Esophagus muscularis mucosa (tissue), 4 donors: ENCODE data around the gene PYGO1. TPM values are rescaled to one million over a fixed set of nuclear protein-coding genes. Genes with fewer than 3 reads are reported as not detected.
"Not testable (repeated sequence)": the region's sequence is repeated elsewhere in the genome, so short reads cannot be mapped to it uniquely, and the experiment has no call there.

ENCODE experiments used
- DNase-seq: peaks from one replicate; pipeline ENCODE4 v3.0.0-alpha.2; 2017; ENCODE audit errors: extremely low spot score
- H3K27ac ChIP-seq, 4 donors: fragments of 200-600 bp; sonication (generic); replicated peaks in 1 of 4; 1 replicate in 3 of 4; 2 replicates in 1 of 4; pipeline ENCODE4 v1.5.1; 2016 to 2019; ENCODE audit warnings: mild to moderate bottlenecking in 1 of 4
- H3K27me3 ChIP-seq, 4 donors: fragments of 200-600 bp; sonication (generic); one replicate each; pipeline versions ENCODE4 v1.5.1 to v1.6.0; 2016 to 2019
- H3K36me3 ChIP-seq, 4 donors: fragments of 200-600 bp; sonication (generic); one replicate each; pipeline ENCODE4 v1.5.1; 2016 to 2019
- H3K4me1 ChIP-seq, 4 donors: fragments of 200-600 bp; sonication (generic); one replicate each; pipeline ENCODE4 v1.5.1; 2016 to 2019
- H3K4me3 ChIP-seq, 4 donors: fragments of 200-600 bp; sonication (generic); 1 replicate in 2 of 4; 2 replicates in 2 of 4; pipeline ENCODE4 v1.5.1; 2016 to 2019; ENCODE audit warnings: mild to moderate bottlenecking in 4 of 4, moderate library complexity in 1 of 4
- H3K9me3 ChIP-seq, 4 donors: fragments of 200-600 bp; sonication (generic); 1 replicate in 3 of 4; 2 replicates in 1 of 4; pipeline ENCODE4 v1.5.1; 2016 to 2019
- EP300 ChIP-seq: sonication (generic); formaldehyde crosslinking; IDR thresholded peaks from one replicate; pipeline ENCODE4 v1.6.1; 2017; ENCODE audit warnings: antibody characterized with exemption
- POLR2A ChIP-seq: fragments of 450-650 bp; IDR thresholded peaks from one replicate; pipeline ENCODE4 v1.6.1; 2017; ENCODE audit warnings: antibody characterized with exemption, moderate library complexity, mild to moderate bottlenecking, low read depth
- POLR2AphosphoS5 ChIP-seq, 2 donors: sonication (generic); formaldehyde crosslinking; IDR thresholded peaks; one replicate each; pipeline ENCODE4 v1.6.1; 2017; ENCODE audit warnings: antibody characterized with exemption in 2 of 2
- WGBS: methylation state at CpG from one replicate; pipeline ENCODE4 v1.1.5; 2018; 5-methylcytosine and 5-hydroxymethylcytosine counted together
- intact Hi-C: fragments of 100-400 bp; cut with DNase I; formaldehyde crosslinking; loops from one replicate; pipeline ENCODE4 v1.15.1; 2023
- total RNA-seq, 4 donors: library from RNA; depleted of rRNA; stranded (reverse); fragments of >200 nt; gene quantifications; one replicate each; pipeline versions ENCODE4 v1.1.0 to v1.2.1, GENCODE V29; 2016
- TF ChIP-seq, protein P1 (sequence below), 3 experiments: fragments of 200-600 bp in 2 of 3; fragments of 450-650 bp in 1 of 3; sonication (generic) in 2 of 3; IDR thresholded peaks; one replicate each; pipeline ENCODE4 v1.5.1; 2017 to 2019; ENCODE audit warnings: antibody characterized with exemption in 3 of 3, mild to moderate bottlenecking in 2 of 3, moderate library complexity in 1 of 3

PYGO1 gene
- total RNA-seq, 4 donors from 2014 or later, result 13.6 to 20.7 (median 16.7) TPM

DNA sequence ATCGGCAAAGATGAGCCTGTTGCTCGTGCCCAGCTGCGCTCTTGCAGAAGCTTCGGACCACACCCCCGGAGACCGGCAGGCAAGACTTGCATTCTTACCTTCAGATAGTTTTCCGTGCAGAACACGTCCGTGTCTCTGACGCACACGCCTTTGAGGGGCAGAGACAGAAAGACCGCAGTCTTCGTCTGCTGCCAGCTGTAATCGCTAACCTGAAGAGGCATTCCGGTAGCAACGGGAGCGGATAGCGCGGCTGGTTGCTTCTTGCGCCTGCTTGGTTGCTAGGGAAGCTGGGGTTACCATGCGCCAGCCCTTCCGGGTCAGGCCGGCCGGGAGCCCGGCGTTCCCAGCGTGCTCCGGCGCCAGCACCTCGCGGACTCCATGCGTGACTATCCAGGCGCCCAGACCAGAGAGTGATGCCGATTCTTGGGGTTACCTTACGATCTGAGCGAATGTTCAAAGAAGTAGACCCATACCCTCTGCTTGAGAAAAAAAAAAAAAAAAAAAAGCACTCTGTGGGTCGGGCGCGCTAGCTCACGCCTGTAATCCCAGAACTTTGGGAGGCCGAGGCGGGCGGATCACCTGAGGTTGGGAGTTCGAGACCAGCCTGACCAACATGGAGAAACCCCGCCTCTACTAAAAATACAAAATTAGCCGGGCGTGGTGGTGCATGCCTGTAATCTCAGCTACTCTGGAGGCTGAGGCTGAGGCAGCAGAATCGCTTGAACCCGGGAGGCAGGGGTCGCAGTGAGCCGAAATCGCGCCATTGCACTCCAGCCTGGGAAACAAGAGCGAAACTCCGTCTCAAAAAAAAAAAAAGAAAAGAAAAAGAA, 89.8 kb downstream of the PYGO1 start:
- H3K9me3 ChIP-seq, H3K27me3 ChIP-seq, H3K36me3 ChIP-seq: not testable (repeated sequence)
- H3K27ac ChIP-seq, result peak overlapping the region; percentile 46 to 63 (median 56)
- peaks cover 5 to 13% (median 11%) of the 10 kb centered on the region in 4 donors for H3K4me1 ChIP-seq
- WGBS, result 11% methylated on average over 55 of the region's 55 CpGs
- TF ChIP-seq POLR2AphosphoS5 (IDR thresholded peaks at IDR 0.05), result peak in 1 of 2 donors; percentile 58
- H3K4me3 ChIP-seq, result peak overlapping the region; percentile 64 to 74 (median 68)
- DNase-seq, result peak; percentile 91
- intact Hi-C loops, result loop anchor here (5.0 kb wide), 1 partner anchor 89 kb away; the partner anchor contains the start of gene PYGO1

DNA sequence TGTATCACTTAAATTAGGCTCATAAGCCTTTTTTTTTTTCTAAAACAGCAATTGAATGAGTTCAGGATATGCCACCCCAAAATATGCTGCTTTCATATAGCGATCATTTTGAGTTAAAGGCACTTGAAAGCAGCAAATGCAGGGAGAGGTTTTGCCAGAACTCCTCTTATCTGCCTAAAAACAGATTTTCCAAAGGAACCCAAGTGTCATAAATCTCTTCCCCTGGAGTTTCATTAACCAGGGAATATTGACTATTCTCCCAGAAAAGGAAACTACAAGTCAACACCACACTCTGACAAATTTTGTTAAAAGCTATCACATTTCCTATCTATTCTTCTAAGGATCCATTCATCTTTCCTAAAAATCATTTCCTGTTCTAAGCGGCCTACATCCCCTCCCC, 91.4 kb downstream of the PYGO1 start:
- TF ChIP-seq, protein P1, sequence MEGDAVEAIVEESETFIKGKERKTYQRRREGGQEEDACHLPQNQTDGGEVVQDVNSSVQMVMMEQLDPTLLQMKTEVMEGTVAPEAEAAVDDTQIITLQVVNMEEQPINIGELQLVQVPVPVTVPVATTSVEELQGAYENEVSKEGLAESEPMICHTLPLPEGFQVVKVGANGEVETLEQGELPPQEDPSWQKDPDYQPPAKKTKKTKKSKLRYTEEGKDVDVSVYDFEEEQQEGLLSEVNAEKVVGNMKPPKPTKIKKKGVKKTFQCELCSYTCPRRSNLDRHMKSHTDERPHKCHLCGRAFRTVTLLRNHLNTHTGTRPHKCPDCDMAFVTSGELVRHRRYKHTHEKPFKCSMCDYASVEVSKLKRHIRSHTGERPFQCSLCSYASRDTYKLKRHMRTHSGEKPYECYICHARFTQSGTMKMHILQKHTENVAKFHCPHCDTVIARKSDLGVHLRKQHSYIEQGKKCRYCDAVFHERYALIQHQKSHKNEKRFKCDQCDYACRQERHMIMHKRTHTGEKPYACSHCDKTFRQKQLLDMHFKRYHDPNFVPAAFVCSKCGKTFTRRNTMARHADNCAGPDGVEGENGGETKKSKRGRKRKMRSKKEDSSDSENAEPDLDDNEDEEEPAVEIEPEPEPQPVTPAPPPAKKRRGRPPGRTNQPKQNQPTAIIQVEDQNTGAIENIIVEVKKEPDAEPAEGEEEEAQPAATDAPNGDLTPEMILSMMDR (IDR thresholded peaks at IDR 0.05), result no peak
- TF ChIP-seq POLR2AphosphoS5 (IDR thresholded peaks at IDR 0.05), result no peak
- TF ChIP-seq EP300, result no peak
- no peak for TF ChIP-seq POLR2A
- Histone ChIP-seq H3K9me3 (no peaks in the 10 kb centered on the region), H3K27me3 (no peaks in the 10 kb centered on the region), H3K36me3 (peaks cover 0 to 12% (median 5%) of the 10 kb centered on the region in 4 donors), H3K4me1 (peaks cover 5 to 13% (median 11%) of the 10 kb centered on the region in 4 donors), H3K4me3 (no peak overlapping the region), H3K27ac (no peak overlapping the region)
- peak; percentile 5 for DNase-seq
- intact Hi-C loops, result loop anchor here (5.0 kb wide), 1 partner anchor 91 kb away; the partner anchor contains the start of gene PYGO1
- WGBS, result 71% methylated on average over 2 of the region's 2 CpGs

DNA sequence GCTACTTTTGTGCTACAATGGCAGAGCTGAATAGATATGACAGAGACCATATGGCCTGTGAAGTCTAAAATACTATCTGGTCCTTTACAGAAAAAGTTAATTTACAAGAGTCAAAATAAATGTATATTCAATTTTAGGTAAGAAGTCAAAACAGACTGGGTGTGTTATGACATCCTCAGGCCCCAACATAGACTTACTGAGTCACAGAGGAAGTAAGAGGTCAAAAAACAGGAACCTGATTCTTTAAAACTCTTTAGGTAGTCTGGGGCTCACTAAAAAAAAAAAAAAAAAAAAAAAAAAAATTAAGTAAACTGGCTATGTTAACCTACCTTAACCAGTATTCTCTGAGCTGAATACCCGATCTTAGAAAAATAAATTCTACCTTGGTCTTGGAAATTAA, 93.2 kb downstream of the PYGO1 start:
- WGBS, result 94% methylated on average over 1 of the region's 1 CpG

DNA sequence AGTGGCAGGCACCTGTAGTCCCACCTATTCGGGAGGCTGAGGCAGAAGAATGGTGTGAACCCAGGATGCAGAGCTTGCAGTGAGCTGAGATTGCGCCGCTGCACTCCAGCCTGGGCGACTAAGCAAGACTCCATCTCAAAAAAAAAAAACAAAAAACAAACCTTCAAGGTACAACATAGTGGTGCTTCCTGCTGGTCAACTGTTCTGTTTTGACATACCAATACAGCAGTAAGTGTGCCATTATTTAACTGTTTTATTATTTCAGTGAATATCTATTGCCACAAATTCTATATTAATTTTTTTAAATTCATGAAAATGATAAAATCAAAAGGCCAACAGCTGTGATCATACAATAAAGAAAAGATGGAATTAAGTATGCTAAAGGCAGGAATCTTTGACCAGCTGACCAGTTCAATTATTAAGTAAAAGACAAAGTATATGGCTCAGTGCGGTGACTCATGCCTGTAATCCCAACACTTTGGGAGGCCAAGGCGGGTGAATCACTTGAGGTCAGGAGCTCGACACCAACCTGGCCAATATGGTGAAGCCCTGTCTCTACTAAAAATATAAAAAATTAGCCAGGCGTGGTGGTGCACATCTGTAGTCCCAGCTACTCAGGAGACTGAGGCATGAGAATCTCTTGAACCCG, 99.1 kb downstream of the PYGO1 start:
- DNase-seq, H3K9me3 ChIP-seq, intact Hi-C loops, H3K4me1 ChIP-seq, H3K4me3 ChIP-seq, H3K27me3 ChIP-seq, H3K27ac ChIP-seq: not testable (repeated sequence)
- 89% methylated on average over 9 of the region's 9 CpGs for WGBS
- H3K36me3 ChIP-seq, result peaks cover 0 to 54% (median 15%) of the 10 kb centered on the region in 4 donors

More for the DNA sequence above, 93.2 kb downstream of the PYGO1 start:
- H3K36me3 ChIP-seq, result peaks cover 0 to 23% (median 5%) of the 10 kb centered on the region in 4 donors
- DNase-seq, result no peak
- H3K27ac ChIP-seq, result no peak overlapping the region
- no peak overlapping the region for H3K4me3 ChIP-seq
- intact Hi-C loops, result loop anchor here (5.0 kb wide), 1 partner anchor 92 kb away; the partner anchor contains the start of gene PYGO1
- no peaks in the 10 kb centered on the region for H3K9me3 ChIP-seq
- H3K4me1 ChIP-seq, result peaks cover 5 to 13% (median 11%) of the 10 kb centered on the region in 4 donors
- H3K27me3 ChIP-seq, result no peaks in the 10 kb centered on the region
- TF ChIP-seq POLR2A (no peak), POLR2AphosphoS5 (IDR thresholded peaks at IDR 0.05) (no peak), EP300 (no peak)
- TF ChIP-seq, protein P1 (IDR thresholded peaks at IDR 0.05), result no peak

Other genes with a start within 250 kb of the PYGO1 start
- gene CCPG1, start 180.0 kb downstream of the PYGO1 start, total RNA-seq, result 10 to 100 TPM; 38.9 to 49.4 (median 43.5) TPM
- 1 to 10 TPM; 3.3 to 4.2 (median 3.6) TPM for gene PIERCE2, start 179.8 kb downstream of the PYGO1 start, total RNA-seq
- 1 to 10 TPM in 3 of 4 donors, under 1 TPM in 1; 0.50 to 2.1 (median 1.4) TPM for gene DNAAF4, start 80.1 kb downstream of the PYGO1 start, total RNA-seq
- gene PRTG, start 154.8 kb upstream of the PYGO1 start, total RNA-seq, result 1 to 10 TPM in 3 of 4 donors, under 1 TPM in 1; 0.42 to 1.9 (median 1.8) TPM